Measurements from ENCODE around the gene A4GNT. TPM values are rescaled to one million over a fixed set of nuclear protein-coding genes. Genes with fewer than 3 reads are reported as not detected.

Gene A4GNT
- total RNA-seq, 4 donors from 2014 or later, result not detected

DNA sequence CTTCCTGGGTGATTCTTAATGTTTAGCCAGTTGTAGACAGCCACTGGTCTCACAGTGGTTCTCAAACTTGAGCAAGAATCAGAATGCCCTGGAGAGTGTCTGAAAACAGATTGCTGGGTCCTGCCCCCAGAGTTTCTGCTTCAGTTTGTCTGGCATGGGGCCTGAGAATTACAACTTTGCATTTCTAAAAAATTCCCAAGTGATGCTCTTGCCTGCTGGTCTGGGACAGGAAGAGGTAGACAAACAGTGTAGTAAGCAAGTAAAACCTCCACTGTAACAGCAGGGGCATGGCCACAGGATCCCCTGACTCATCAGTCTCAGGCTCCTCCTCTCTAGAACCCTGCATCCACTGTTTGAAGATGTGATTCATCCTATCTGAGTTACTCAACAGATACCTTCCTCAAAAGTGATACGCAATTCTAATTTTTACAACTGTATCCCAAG lies 53.3 kb downstream of the A4GNT start:
- no peak for TF ChIP-seq POLR2A (IDR thresholded peaks at IDR 0.05)
- TF ChIP-seq, protein P1, sequence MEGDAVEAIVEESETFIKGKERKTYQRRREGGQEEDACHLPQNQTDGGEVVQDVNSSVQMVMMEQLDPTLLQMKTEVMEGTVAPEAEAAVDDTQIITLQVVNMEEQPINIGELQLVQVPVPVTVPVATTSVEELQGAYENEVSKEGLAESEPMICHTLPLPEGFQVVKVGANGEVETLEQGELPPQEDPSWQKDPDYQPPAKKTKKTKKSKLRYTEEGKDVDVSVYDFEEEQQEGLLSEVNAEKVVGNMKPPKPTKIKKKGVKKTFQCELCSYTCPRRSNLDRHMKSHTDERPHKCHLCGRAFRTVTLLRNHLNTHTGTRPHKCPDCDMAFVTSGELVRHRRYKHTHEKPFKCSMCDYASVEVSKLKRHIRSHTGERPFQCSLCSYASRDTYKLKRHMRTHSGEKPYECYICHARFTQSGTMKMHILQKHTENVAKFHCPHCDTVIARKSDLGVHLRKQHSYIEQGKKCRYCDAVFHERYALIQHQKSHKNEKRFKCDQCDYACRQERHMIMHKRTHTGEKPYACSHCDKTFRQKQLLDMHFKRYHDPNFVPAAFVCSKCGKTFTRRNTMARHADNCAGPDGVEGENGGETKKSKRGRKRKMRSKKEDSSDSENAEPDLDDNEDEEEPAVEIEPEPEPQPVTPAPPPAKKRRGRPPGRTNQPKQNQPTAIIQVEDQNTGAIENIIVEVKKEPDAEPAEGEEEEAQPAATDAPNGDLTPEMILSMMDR (IDR thresholded peaks at IDR 0.05), result no peak
- Histone ChIP-seq H3K27me3 (no peaks in the 10 kb centered on the region), H3K4me1 (no peaks in the 10 kb centered on the region), H3K9me3 (no peaks in the 10 kb centered on the region), H3K27ac (no peak overlapping the region), H3K36me3 (peaks cover 0 to 5% of the 10 kb centered on the region in 2 donors), H3K4me3 (replicated peaks in 1 of 3) (no peak overlapping the region)
- DNase-seq, result no peak
- intact Hi-C loops (cut with DNase I), result no loop called here
- 0 to 100% methylated on average over 1 of the region's 1 CpG for WGBS, 2 donors

DNA sequence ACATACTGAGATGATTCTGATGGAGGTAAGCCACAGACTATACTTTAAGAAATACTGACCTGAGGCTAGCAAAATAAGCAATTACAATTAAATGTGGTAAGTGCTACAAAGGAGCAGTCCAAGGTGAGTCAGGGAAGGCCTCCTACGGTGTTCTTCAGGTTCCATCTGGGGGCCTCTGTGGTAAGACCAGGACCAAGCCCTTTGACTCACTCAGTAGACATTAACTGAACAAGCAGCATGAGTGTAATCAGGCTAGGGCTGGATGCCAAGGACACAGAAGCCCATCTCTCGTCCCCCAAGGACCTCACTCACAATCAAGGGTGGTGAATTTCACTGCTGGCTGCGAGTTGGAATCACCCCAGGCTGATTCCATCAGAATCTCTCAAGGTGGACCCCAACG lies 54.1 kb downstream of the A4GNT start:
- peaks cover 3 to 5% of the 10 kb centered on the region in 2 donors for H3K4me1 ChIP-seq
- intact Hi-C loops (cut with DNase I), result no loop called here
- no peak for TF ChIP-seq POLR2A (IDR thresholded peaks at IDR 0.05)
- TF ChIP-seq, protein P1 (IDR thresholded peaks at IDR 0.05), result no peak

More for the DNA sequence above, 54.1 kb downstream of the A4GNT start:
- DNase-seq, result no peak
- H3K9me3 ChIP-seq, result no peaks in the 10 kb centered on the region
- 88 to 97% methylated on average over 4 of the region's 4 CpGs for WGBS, 2 donors
- no peaks in the 10 kb centered on the region for H3K27me3 ChIP-seq
- H3K27ac ChIP-seq, result no peak overlapping the region
- no peaks in the 10 kb centered on the region for H3K36me3 ChIP-seq
- no peak overlapping the region for H3K4me3 ChIP-seq (replicated peaks in 1 of 3)

Other genes with a start within 250 kb of the A4GNT start
- not detected for gene CLDN18, start 122.2 kb downstream of the A4GNT start, total RNA-seq
- 10 to 100 TPM; 12.7 to 23.0 (median 17.2) TPM for gene DZIP1L, start 16.8 kb downstream of the A4GNT start, total RNA-seq
- gene DBR1, start 42.5 kb upstream of the A4GNT start, total RNA-seq, result 10 to 100 TPM; 16.8 to 25.4 (median 18.3) TPM
- 10 to 100 TPM; 57.2 to 91.8 (median 59.5) TPM for gene ARMC8, start 54.9 kb upstream of the A4GNT start, total RNA-seq
- 1 to 10 TPM in 3 of 4 donors, not detected in 1; 1.3 to 2.7 (median 2.6) TPM for gene NME9, start 197.5 kb upstream of the A4GNT start, total RNA-seq
- gene MRAS, start 216.2 kb upstream of the A4GNT start, total RNA-seq, result 10 to 100 TPM; 55.8 to 92.4 (median 69.6) TPM